HG03159 (cell line): ENCODE measurements around the gene UNC5CL.
A peak's percentile ranks its signal among the peaks of the same experiment; 100 is the strongest.

Source experiments
- ATAC-seq: cut with Tn5 transposase; IDR thresholded peaks from one replicate; pipeline ENCODE4 v1.9.1; 2021; ENCODE audit warnings: mild to moderate bottlenecking, moderate library complexity; ENCODE audit not compliant: unreplicated experiment

The UNC5CL gene, protein sequence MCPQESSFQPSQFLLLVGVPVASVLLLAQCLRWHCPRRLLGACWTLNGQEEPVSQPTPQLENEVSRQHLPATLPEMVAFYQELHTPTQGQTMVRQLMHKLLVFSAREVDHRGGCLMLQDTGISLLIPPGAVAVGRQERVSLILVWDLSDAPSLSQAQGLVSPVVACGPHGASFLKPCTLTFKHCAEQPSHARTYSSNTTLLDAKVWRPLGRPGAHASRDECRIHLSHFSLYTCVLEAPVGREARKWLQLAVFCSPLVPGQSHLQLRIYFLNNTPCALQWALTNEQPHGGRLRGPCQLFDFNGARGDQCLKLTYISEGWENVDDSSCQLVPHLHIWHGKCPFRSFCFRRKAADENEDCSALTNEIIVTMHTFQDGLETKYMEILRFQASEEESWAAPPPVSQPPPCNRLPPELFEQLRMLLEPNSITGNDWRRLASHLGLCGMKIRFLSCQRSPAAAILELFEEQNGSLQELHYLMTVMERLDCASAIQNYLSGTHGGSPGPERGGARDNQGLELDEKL

DNA sequence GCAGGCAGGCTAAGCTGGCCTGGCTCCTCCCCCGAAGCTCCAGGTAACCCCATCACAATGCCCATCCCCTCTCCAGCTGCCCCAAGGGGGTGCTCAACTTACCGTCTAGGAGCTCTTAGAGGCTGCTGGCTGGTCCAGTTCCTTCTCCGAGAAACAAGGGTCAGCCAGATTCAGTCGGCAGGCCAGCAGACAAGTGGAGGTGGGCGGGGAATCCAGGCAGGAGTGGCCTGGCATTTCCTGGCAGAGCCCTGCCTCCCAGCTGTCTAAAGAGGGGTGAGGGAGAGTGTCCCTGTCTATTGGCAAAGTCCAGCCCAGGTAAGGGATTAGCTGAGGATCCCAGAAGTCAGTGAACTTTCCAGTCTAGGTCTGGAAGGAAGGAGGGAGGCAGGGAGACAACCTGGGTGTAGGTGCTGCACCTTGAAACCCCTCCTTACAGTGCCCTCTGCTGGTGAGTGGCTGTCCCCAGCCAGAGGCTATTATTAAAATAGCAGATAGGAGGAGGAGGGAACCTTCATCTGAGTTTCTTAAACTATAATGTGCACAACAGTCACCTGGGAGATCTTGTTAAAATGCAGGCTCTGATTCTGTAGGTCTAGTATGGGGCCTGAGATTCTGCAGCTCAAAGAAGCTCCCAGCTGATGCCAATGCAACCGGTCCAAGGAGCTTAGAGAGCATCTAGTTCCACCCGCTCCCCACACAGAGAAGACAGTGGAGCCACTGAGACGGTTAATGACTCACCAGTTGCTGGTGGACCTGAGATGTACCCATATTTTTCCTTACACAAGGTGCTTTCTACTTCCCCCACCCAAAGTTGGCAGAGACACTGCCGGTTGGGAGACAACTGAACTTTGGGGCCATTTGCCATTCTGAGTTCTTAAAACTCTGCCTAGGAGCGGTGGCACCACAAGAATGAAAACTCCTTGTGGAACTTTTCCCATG is at the start of gene UNC5CL:
Gene UNC5CL (minus strand): TSS at position 162 of the 939 bp plus-strand sequence. CDS start 4,147 bp downstream, outside the sequence.
- ATAC-seq: peak; percentile 54

GRCh38 chr6:41088451-41088850 is 49.4 kb upstream of the UNC5CL start:
- no peak for ATAC-seq

DNA sequence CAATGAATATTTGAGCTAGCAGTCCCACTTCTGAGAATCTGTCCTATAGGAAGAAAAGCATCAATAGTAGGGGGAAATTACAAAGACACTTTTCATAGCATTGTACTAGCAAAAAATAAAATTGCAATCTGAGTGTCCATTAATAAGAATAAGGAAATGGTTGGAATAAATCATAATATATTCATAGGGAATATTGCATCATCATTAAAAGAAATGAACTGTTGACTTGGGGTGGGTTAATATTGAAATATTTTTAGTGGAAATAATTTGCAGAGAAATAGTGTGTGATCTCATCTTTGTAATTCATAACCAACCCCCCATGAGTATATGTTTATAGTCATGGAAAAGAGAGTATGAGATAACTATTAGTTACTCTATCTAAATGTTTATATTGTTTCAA is 46.2 kb upstream of the UNC5CL start:
- ATAC-seq: no peak

DNA sequence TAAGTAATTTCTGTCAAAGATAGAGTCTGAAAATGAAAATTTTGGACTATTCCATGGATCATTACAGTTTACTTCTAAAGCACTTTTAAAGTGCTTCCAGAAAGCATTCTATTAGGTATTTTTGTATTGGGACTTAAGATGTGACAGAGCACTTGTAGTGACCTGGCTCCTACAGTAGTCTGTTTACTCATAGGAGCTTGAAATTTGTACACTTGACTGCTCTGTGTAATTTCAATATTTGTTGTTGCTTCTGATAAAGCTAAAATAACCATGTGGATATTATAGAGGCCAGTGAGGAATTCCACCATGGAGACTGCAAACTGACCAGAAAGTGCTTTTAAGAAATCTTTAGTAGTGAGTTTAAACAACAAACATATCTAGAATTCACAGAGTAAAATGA is 44.1 kb upstream of the UNC5CL start:
- no peak for ATAC-seq

DNA sequence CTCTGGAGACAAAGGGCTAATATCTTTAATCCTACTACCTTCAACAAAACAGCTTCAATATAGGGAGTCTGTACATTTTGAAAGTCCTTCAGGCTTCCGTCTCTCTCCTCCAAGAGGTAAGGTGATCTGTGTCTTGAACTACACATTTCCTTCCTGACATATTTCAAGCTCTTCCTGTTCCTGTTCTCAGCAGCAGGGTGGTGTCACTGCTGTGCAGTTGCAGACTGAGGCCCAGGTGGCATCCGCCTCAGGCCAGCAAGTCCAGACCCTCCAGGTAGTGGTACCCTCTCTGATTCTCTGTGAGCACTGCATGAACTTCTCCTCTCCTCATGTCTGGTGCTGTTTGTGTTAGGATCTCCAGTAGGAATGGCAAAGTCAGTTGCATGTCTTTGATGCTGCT is 41.6 kb upstream of the UNC5CL start:
- no peak for ATAC-seq

- ATAC-seq: no peak
Observed at GRCh38 chr6:41079080-41079479, 40.1 kb upstream of the UNC5CL start.

GRCh38 chr6:41078101-41078500 is 39.1 kb upstream of the UNC5CL start:
- no peak for ATAC-seq

DNA sequence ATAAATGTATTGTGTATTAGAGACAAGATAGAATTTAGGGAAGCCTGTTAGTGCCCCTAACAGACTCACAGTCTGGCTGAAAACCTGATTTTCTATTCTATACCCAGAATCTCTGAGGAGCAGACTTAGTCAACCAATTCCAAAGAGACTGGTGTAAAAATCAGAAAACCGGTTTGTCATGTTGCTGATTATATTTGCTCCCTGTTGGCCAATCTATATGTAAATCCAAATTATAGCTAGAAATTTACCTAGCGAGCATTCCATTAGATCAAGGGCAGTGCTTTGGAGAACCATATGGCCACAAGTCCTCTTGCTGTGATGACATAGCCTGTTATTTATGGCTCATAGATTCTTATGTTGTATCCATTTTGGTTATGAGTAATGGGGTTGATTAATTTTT is 38.5 kb upstream of the UNC5CL start:
- no peak for ATAC-seq

GRCh38 chr6:41075651-41076626 is 36.9 kb upstream of the UNC5CL start:
- no peak for ATAC-seq

DNA sequence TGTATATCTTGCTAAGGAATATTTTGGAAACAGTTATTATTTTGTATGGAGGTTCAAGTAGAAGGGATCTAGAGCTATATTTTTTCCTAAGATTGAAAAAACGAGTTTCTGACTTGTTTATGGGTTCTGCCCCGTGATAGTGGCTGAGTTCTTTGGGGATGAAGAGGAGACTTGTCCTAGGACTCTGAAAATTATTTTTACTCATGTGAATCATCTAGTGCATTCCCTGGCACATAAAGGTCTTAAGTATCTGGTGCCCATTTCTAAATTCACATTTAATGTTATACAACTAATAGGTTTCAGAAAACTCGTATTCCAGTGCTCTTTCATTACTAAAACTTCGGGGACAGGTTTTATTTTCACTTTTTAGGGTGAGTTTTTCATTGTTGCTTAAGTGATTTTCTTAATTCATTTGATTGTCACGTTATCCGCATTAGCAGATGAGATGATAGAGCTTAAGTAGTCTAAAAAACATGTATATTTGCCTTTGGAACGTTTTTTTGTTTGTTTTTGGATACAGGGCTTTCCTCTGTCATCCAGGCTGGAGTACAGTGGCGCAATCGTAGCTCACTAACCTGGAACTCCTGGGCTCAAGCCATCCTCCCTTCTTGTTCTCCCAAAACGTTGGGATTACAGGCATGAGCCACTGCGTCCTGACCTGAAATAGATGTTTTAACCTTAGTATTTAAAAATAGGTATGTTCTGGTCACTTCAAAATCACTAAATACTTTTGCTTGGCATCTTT is 35.8 kb upstream of the UNC5CL start:
- no peak for ATAC-seq

DNA sequence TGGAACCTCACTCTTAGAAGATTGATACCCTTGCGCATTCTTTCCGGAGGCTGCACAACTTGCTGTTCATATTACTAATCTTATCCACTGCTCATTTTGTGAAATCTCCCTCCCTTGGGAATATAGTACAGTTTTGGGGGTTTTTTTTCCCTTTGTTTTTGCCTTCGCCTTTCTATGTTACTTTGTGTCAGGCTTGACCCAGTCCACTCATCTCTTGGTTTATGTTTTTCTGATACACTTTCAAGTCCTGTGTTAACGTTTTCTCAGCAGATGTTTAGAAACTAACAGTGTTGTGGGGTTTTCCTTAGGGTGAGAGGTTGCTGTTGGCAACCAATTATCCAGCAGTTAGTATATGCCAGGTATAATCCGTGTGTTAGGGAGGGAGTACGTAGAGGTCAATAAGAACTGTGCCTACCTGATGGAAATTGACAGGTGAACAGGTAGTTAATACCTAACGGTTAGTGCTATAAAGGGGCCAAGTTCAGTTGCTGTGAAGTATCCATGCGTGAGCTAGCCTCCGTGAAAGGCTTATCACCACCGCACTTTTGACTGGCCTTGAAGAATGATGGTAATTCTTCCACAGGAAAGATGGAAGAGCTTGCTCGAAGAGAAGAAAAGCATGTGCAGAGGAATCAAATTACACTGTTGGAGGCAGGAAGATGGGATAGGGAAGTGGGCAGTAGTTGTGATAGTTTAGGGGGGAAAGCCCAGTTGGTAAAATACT is 35.1 kb upstream of the UNC5CL start:
- ATAC-seq: no peak

DNA sequence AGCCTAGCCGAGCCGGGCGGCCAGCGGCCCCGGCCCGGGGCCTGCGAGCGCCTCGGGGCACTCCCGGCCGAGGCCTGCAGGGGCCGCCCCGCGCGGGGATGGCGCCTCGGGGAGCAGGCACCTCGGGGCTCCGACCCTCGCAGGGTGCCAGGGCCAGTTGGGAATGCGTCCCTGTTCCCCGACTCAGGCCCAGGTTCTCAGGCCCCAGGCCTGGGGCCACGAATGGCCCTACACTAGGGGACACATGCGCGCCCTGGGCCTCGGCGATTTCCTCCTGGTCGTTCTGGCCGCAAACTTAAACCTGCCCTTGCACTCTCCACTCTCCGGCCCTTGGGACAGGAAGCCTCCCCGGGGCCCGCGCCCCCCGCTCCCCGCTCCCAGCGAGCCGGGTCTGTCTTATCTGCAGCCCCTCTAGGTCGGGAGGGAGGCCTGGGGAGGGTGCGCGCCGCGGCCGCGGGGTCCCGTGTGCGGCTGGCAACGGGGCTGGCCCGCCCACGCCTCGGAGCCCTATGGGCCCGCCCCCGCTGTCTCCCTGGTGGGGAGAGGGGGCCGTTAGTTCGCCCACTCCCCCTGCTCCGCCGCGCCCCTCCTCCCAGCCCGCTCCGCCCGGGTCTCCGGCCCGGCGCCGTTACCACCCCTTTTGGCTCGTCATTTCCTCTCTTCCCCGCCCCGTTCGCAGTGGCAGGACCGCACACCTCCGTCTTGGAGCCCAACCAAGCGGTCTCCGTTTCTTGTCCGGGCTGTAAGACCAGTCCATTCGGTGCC is 34.4 kb upstream of the UNC5CL start:
- ATAC-seq: peak; percentile 38

GRCh38 chr6:41072836-41073202 is 33.8 kb upstream of the UNC5CL start, which contains the start of gene NFYA:
NFYA (plus strand) TSS chr6:41072974; CDS start chr6:41079090, 6,116 bp downstream.
- ATAC-seq: peak; percentile 58

GRCh38 chr6:41071923-41072835 is 33.2 kb upstream of the UNC5CL start, which contains the start of gene OARD1:
OARD1 (minus strand) TSS chr6:41072356; CDS start chr6:41071634, 722 bp downstream.
- ATAC-seq: peak; percentile 60

- ATAC-seq: no peak
Observed at GRCh38 chr6:41071501-41071922, 32.5 kb upstream of the UNC5CL start.

DNA sequence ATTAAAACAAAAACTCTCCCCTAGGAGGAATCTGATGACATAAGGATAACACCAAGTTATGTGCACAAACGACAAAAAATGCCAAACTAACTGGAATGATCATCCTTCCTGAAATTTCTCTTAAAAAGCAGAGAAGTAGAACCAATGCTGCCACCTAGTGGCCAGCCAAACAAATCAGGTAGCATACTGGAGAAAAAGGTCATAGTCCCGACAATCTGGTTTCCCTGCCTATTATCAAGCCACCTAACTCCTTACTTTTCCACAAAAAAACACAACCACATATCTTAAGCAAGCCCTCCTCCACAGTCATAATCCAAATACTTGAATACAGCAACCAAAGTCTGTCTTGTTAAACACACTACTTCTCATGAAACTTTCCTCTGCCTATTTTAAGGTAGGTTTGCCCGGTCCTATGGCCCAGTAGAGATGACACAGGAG is 27.9 kb upstream of the UNC5CL start:
- no peak for ATAC-seq

GRCh38 chr6:41065550-41066026 is 26.6 kb upstream of the UNC5CL start:
- no peak for ATAC-seq
